GM23338 (cell line): Measurements from ENCODE around the gene FAM8A1. TPM values are rescaled to one million over a fixed set of nuclear protein-coding genes. Genes with fewer than 3 reads are reported as not detected.

ENCODE experiments used
- ATAC-seq: fragments of 200-7000 bp; cut with Tn5 transposase; 3 replicates; pipeline ENCODE4 v1.9.1; 2020
- DNase-seq: peaks from one replicate; pipeline ENCODE4 v3.0.0-alpha.2; 2015; ENCODE audit warnings: low spot score
- H2AFZ ChIP-seq: fragments of 200-600 bp; sonication (generic); 2 replicates; pipeline ENCODE4 v1.8.0; 2016; ENCODE audit warnings: antibody characterized with exemption, mild to moderate bottlenecking, moderate library complexity
- H3F3A ChIP-seq: fragments of 200-600 bp; sonication (generic); replicated peaks from 2 replicates; pipeline ENCODE4 v1.8.0; 2017; ENCODE audit warnings: antibody characterized with exemption, mixed run types, low read depth
- H3K27ac ChIP-seq: fragments of 200-600 bp; sonication (generic); 2 replicates; pipeline ENCODE4 v1.6.1; 2016; ENCODE audit warnings: low read depth
- H3K27me3 ChIP-seq: fragments of 200-600 bp; sonication (generic); 2 replicates; pipeline ENCODE4 v1.8.0; 2016; ENCODE audit warnings: mild to moderate bottlenecking, mixed run types, moderate library complexity; ENCODE audit not compliant: insufficient read depth
- H3K36me3 ChIP-seq: fragments of 200-600 bp; sonication (generic); 2 replicates; pipeline ENCODE4 v1.8.0; 2016; ENCODE audit warnings: mild to moderate bottlenecking; ENCODE audit not compliant: insufficient read depth
- H3K4me1 ChIP-seq: fragments of 200-600 bp; sonication (generic); 2 replicates; pipeline ENCODE4 v1.8.0; 2016; ENCODE audit warnings: mild to moderate bottlenecking, moderate library complexity; ENCODE audit not compliant: insufficient read depth
- H3K4me2 ChIP-seq: fragments of 200-600 bp; sonication (generic); 2 replicates; pipeline ENCODE4 v1.7.1; 2017; ENCODE audit warnings: mixed run types
- H3K4me3 ChIP-seq: fragments of 200-600 bp; sonication (generic); 2 replicates; pipeline ENCODE4 v1.6.1; 2016; ENCODE audit warnings: mixed run types
- H3K79me2 ChIP-seq: fragments of 200-600 bp; sonication (generic); replicated peaks from 2 replicates; pipeline ENCODE4 v1.8.0; 2017; ENCODE audit warnings: mild to moderate bottlenecking; ENCODE audit not compliant: insufficient read depth
- H3K9me2 ChIP-seq: fragments of 200-600 bp; sonication (generic); 2 replicates; pipeline ENCODE4 v1.8.0; 2017; ENCODE audit not compliant: insufficient read depth
- H4K20me1 ChIP-seq: fragments of 200-600 bp; sonication (generic); replicated peaks from 2 replicates; pipeline ENCODE4 v1.8.0; 2017; ENCODE audit warnings: mild to moderate bottlenecking; ENCODE audit not compliant: insufficient read depth
- H3K27ac Mint-ChIP-seq: 2 replicates; pipeline ENCODE4 v1.8.0; 2020; ENCODE audit warnings: inconsistent platforms, mild to moderate bottlenecking, moderate library complexity, mixed read lengths
- H3K27me3 Mint-ChIP-seq: 3 replicates; pipeline ENCODE4 v1.8.0; 2022; ENCODE audit warnings: low read depth, mild to moderate bottlenecking, moderate library complexity, mixed read lengths, inconsistent platforms; ENCODE audit not compliant: insufficient read depth, poor library complexity
- H3K36me3 Mint-ChIP-seq: 3 replicates; pipeline ENCODE4 v1.8.0; 2021; ENCODE audit warnings: low read depth, mild to moderate bottlenecking, inconsistent platforms, moderate library complexity, mixed read lengths
- H3K4me1 Mint-ChIP-seq: 3 replicates; pipeline ENCODE4 v1.8.0; 2020; ENCODE audit warnings: mild to moderate bottlenecking, inconsistent platforms, mixed read lengths
- H3K4me3 Mint-ChIP-seq: 3 replicates; pipeline ENCODE4 v1.8.0; 2021; ENCODE audit warnings: moderate library complexity, mild to moderate bottlenecking, inconsistent platforms, mixed read lengths
- H3K9me3 Mint-ChIP-seq: 3 replicates; pipeline ENCODE4 v1.8.0; 2020; ENCODE audit warnings: moderate library complexity, mild to moderate bottlenecking, inconsistent platforms, mixed read lengths
- CREB1 ChIP-seq: fragments of 250-450 bp; sonication (Bioruptor Pico); IDR thresholded peaks from 2 replicates; pipeline ENCODE4 v1.5.0; 2020; ENCODE audit warnings: low read depth, mild to moderate bottlenecking, moderate library complexity
- CTCF ChIP-seq, 2 experiments: fragments of 200-600 bp in 1 of 2; sonication (generic) in 1 of 2; conservative IDR thresholded peaks; 2 replicates each; pipeline versions ENCODE4 v1.5.1 to v1.6.1; 2016 to 2017; ENCODE audit warnings: antibody characterized with exemption in 2 of 2, low read depth in 2 of 2, mild to moderate bottlenecking in 2 of 2, moderate library complexity in 1 of 2
- ETS1 ChIP-seq: IDR thresholded peaks from 2 replicates; pipeline ENCODE4 v1.6.1; 2016; ENCODE audit warnings: antibody characterized with exemption
- EZH2 ChIP-seq: fragments of 200-600 bp; sonication (generic); IDR thresholded peaks from one replicate; pipeline ENCODE4 v1.8.0; 2017; ENCODE audit warnings: antibody characterized with exemption, mild to moderate bottlenecking, low read depth; ENCODE audit not compliant: unreplicated experiment
- EZH2phosphoT487 ChIP-seq: fragments of 200-600 bp; sonication (generic); IDR thresholded peaks from one replicate; pipeline ENCODE4 v1.8.1; 2018; ENCODE audit warnings: antibody characterized with exemption; ENCODE audit not compliant: unreplicated experiment
- JUNB ChIP-seq: IDR thresholded peaks from one replicate; pipeline ENCODE4 v1.6.1; 2016; ENCODE audit warnings: antibody characterized with exemption; ENCODE audit not compliant: unreplicated experiment
- NANOG ChIP-seq: IDR thresholded peaks from 2 replicates; pipeline ENCODE4 v1.6.1; 2016; ENCODE audit warnings: antibody characterized with exemption, borderline replicate concordance
- POLR2AphosphoS5 ChIP-seq: IDR thresholded peaks from 2 replicates; pipeline ENCODE4 v1.6.1; 2016; ENCODE audit warnings: antibody characterized with exemption, low read depth
- REST ChIP-seq: IDR thresholded peaks from one replicate; pipeline ENCODE4 v1.6.1; 2018; ENCODE audit warnings: antibody characterized with exemption; ENCODE audit not compliant: unreplicated experiment
- STAT1 ChIP-seq: IDR thresholded peaks from one replicate; pipeline ENCODE4 v1.6.1; 2016; ENCODE audit warnings: antibody characterized with exemption; ENCODE audit not compliant: unreplicated experiment
- ZNF114 ChIP-seq: fragments of 250-450 bp; sonication (Bioruptor Pico); IDR thresholded peaks from 2 replicates; pipeline ENCODE4 v1.5.0; 2020; ENCODE audit warnings: mild to moderate bottlenecking, moderate library complexity
- ZNF331 ChIP-seq: fragments of 250-450 bp; sonication (Bioruptor Pico); IDR thresholded peaks from 2 replicates; pipeline ENCODE4 v1.5.0; 2020; ENCODE audit warnings: low read depth, mild to moderate bottlenecking, moderate library complexity
- ZNF462 ChIP-seq: fragments of 250-450 bp; sonication (Bioruptor Pico); IDR thresholded peaks from 2 replicates; pipeline ENCODE4 v1.5.0; 2020; ENCODE audit warnings: mild to moderate bottlenecking, moderate library complexity
- polyA plus RNA-seq: library from polyadenylated mRNA; unstranded; fragments of >200 nt; fragmentation: Nextera tagmentation; extraction: Ambion mirVana; gene quantifications from 2 replicates; pipeline ENCODE4 v1.2.1, GENCODE V29; 2016
- total RNA-seq: library from RNA; depleted of rRNA; stranded (reverse); fragments of >200 nt; shearing (Covaris generic); gene quantifications from 2 replicates; pipeline ENCODE4 v1.2.3, GENCODE V29; 2014

Gene FAM8A1
- total and polyA plus RNA-seq, 2 experiments from 2014 or later: 4.0 to 15.6 TPM

- 0 out of 2 replicates have a peak, but pooled peaks cover 5% of the 10 kb centered on the region for H3K9me2 ChIP-seq
- no peaks in the 10 kb centered on the region for H3K27me3 ChIP-seq
- no peaks in the 10 kb centered on the region for H3K79me2 ChIP-seq
- H4K20me1 ChIP-seq: no peaks in the 10 kb centered on the region
- Mint-ChIP-seq H3K4me1 (no peaks in the 10 kb centered on the region), H3K9me3 (peaks cover 73% of the 10 kb centered on the region), H3K27me3 (peaks cover 2% of the 10 kb centered on the region), H3K27ac (no peak overlapping the region), H3K36me3 (peaks cover 44% of the 10 kb centered on the region), H3K4me3 (no peak overlapping the region)
- H3K27ac ChIP-seq: no peak overlapping the region
- H3K36me3 ChIP-seq: peaks cover 28% of the 10 kb centered on the region
- H3K4me2 ChIP-seq: no peak overlapping the region
- H3F3A ChIP-seq: no peaks in the 10 kb centered on the region
- TF ChIP-seq EZH2: no peak
- TF ChIP-seq ZNF331 (CRISPR knock-in tag): no peak
- no peak for TF ChIP-seq CREB1 (CRISPR knock-in tag)
- no peak for TF ChIP-seq STAT1
- no peak for TF ChIP-seq POLR2AphosphoS5
- TF ChIP-seq ZNF462: no peak
- no peak for TF ChIP-seq NANOG
- no peak for TF ChIP-seq JUNB
- TF ChIP-seq CTCF (conservative IDR thresholded peaks at IDR 0.05; ENCODE audit: low read depth in 2 of 2): no peak
- no peak for TF ChIP-seq ZNF114
- no peak for TF ChIP-seq EZH2phosphoT487
- no peak for TF ChIP-seq REST
- TF ChIP-seq ETS1: no peak
- H3K4me3 ChIP-seq: no peak overlapping the region
- no peaks in the 10 kb centered on the region for H3K4me1 ChIP-seq
- DNase-seq: no peak
- ATAC-seq: no peak
- H2AFZ ChIP-seq: no peak overlapping the region
Observed at GRCh38 chr6:17562636-17563035, 37.5 kb upstream of the FAM8A1 start.
